ENCODE data around the gene MARVELD1. TPM values are rescaled to one million over a fixed set of nuclear protein-coding genes. Genes with fewer than 3 reads are reported as not detected.

MARVELD1 gene
- 27.0 and 38.7 TPM in 2 replicates for total RNA-seq

GRCh38 chr10:97713339-97713825 is at the start of gene MARVELD1:
MARVELD1 (plus strand) TSS chr10:97713730; CDS start chr10:97713877, 147 bp downstream.

GRCh38 chr10:97686962-97687784 is 26.4 kb upstream of the MARVELD1 start, which contains the start of gene AVPI1:
AVPI1 (minus strand) TSS chr10:97687241; CDS start chr10:97679905, 7,336 bp downstream.

DNA sequence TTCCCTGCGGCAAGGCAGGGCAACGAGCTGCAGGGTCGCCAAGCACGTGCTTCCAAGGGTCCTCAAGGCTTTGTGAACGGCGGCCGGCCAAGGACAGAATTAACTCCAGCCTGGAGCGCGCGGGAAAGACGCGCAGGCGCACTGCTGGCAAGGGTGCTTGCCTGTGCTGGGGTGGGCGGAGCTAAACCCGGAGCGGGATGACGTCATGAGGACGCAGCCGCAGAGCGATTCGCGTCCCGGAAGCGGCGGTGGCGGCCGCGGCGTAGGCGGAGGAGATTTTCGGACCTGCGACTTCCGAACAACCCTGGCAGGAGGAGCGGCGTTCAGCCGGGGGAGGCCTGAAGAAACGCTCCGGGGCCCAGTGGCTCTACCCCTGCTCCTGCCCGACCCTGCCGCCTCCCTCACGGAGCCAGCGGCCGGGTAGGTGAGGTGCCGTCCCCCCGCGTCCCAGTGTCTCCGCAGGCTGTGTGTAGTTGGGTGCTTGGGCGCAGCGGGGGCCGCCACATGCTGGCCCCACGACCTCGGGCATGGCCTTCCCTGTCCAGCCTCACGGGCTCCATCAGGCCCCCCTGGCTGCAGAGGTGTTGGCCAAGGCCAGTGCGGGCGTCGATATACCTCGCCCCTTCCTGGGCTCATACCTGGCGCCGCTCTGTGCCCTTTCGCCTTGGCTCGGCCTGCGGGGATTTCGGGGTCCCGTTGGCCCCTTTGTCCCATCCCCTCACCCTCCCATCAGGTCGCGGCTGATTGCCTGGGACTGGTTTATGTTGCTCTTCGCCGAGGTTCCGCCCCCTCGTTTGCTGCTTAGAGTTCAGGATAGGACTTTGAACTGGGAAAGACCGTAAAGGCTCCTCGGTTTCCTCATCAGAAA is 23.6 kb downstream of the MARVELD1 start, which contains the start of gene ZFYVE27:
TSS of gene ZFYVE27 (plus strand) at position 227 of the 868 bp plus-strand sequence. CDS start 1,350 bp downstream, outside the sequence.

Other genes with a start within 250 kb of the MARVELD1 start
- gene MMS19, start 215.3 kb upstream of the MARVELD1 start, total RNA-seq, result 102 and 107 TPM in 2 replicates
- gene UBTD1, start 214.8 kb upstream of the MARVELD1 start, total RNA-seq, result 29.5 and 31.7 TPM in 2 replicates
- gene ANKRD2, start 141.0 kb upstream of the MARVELD1 start, total RNA-seq, result 0.49 and 0.67 TPM in 2 replicates
- gene HOGA1, start 129.3 kb upstream of the MARVELD1 start, total RNA-seq, result 0.07 and 0.10 TPM in 2 replicates
- not detected in 2 replicates for gene C10orf62, start 124.0 kb upstream of the MARVELD1 start, total RNA-seq
- 5.1 and 6.1 TPM in 2 replicates for gene MORN4, start 80.2 kb upstream of the MARVELD1 start, total RNA-seq
- 25.2 and 26.0 TPM in 2 replicates for gene PI4K2A, start 73.1 kb upstream of the MARVELD1 start, total RNA-seq
- 4.4 and 5.2 TPM in 2 replicates for gene AVPI1, start 26.5 kb upstream of the MARVELD1 start, total RNA-seq
- gene ZFYVE27, start 23.4 kb downstream of the MARVELD1 start, total RNA-seq, result 9.7 and 9.8 TPM in 2 replicates
- not detected in 2 replicates for gene SFRP5, start 58.3 kb downstream of the MARVELD1 start, total RNA-seq
- 0.05 TPM in 1 of 2 replicates, not detected in the other for gene GOLGA7B, start 136.1 kb downstream of the MARVELD1 start, total RNA-seq

Measured in mammary microvascular endothelial cell (primary cell).